HEK293 (cell line): ENCODE results near the gene MSANTD1.

ENCODE experiments used
- CTCF ChIA-PET: fragments of 350-600 bp; formaldehyde crosslinking; extraction: SDS; loops from one replicate; lab custom pipeline; 2021; ENCODE audit warnings: antibody characterized with exemption; lab: Yijun Ruan, JAX
- POLR2A ChIA-PET: fragments of 300-600 bp; formaldehyde crosslinking; extraction: SDS; loops from one replicate; lab custom pipeline; 2020; ENCODE audit warnings: antibody characterized with exemption, inconsistent platforms; lab: Yijun Ruan, JAX
- H3K27ac ChIP-seq: fragments of 200-500 bp; sonication (Bioruptor generic); 2 replicates; pipeline ENCODE4 v1.5.1; 2014; ENCODE audit warnings: low read depth, low read length, control low read depth, inconsistent platforms; ENCODE audit errors: extremely low read depth
- H3K36me3 ChIP-seq, 2 experiments: fragments of 200-500 bp in 1 of 2; sonication (Bioruptor generic) in 1 of 2; 1 replicate in 1 of 2; 2 replicates in 1 of 2; pipeline ENCODE4 v1.5.1; 2014 to 2017; ENCODE audit warnings: inconsistent platforms in 2 of 2, low read length in 2 of 2; ENCODE audit not compliant: control insufficient read depth in 2 of 2, insufficient read depth in 1 of 2
- H3K4me1 ChIP-seq: fragments of 200-500 bp; sonication (Bioruptor generic); 2 replicates; pipeline ENCODE4 v1.5.1; 2014; ENCODE audit warnings: mild to moderate bottlenecking, low read length, inconsistent platforms; ENCODE audit not compliant: control insufficient read depth, insufficient read depth
- H3K4me3 ChIP-seq: 2 replicates; pipeline ENCODE4 v1.5.1; 2011; ENCODE audit warnings: low read depth, mild to moderate bottlenecking, control low read depth, low read length, moderate library complexity
- H3K9me3 ChIP-seq: fragments of 200-500 bp; sonication (Bioruptor generic); 2 replicates; pipeline ENCODE4 v1.5.1; 2014; ENCODE audit warnings: low read depth, low read length, inconsistent platforms; ENCODE audit not compliant: control insufficient read depth, insufficient read depth
- HOXC10 ChIP-seq: sonication (generic); formaldehyde crosslinking; IDR thresholded peaks from 2 replicates; pipeline ENCODE4 v1.8.1; 2023; ENCODE audit warnings: mild to moderate bottlenecking, missing genetic modification reagents
- SP7 ChIP-seq: fragments of 450-650 bp; formaldehyde crosslinking; IDR thresholded peaks from 2 replicates; pipeline ENCODE4 v1.5.1; 2016; ENCODE audit warnings: missing biosample characterization, missing genetic modification characterization
- TCF7L2 ChIP-seq: IDR thresholded peaks from 2 replicates; pipeline ENCODE4 v1.6.1; 2011; ENCODE audit warnings: low read depth, mild to moderate bottlenecking, inconsistent platforms, low read length, moderate library complexity, borderline replicate concordance
- TRIM28 ChIP-seq: IDR thresholded peaks from 2 replicates; pipeline ENCODE4 v1.6.1; 2011; ENCODE audit warnings: low read length, control low read depth, borderline replicate concordance
- ZBTB17 ChIP-seq: fragments of 450-650 bp; formaldehyde crosslinking; IDR thresholded peaks from 2 replicates; pipeline ENCODE4 v1.5.1; 2016; ENCODE audit warnings: missing biosample characterization, missing genetic modification characterization
- ZFP41 ChIP-seq: fragments of 450-650 bp; formaldehyde crosslinking; IDR thresholded peaks from 2 replicates; pipeline ENCODE4 v1.5.1; 2016; ENCODE audit warnings: missing biosample characterization, missing genetic modification characterization, borderline replicate concordance
- ZNF121 ChIP-seq: fragments of 450-650 bp; formaldehyde crosslinking; IDR thresholded peaks from 2 replicates; pipeline ENCODE4 v1.5.1; 2016; ENCODE audit warnings: missing biosample characterization, missing genetic modification characterization
- ZNF19 ChIP-seq: fragments of 450-650 bp; formaldehyde crosslinking; IDR thresholded peaks from 2 replicates; pipeline ENCODE4; 2016; ENCODE audit warnings: missing biosample characterization, missing genetic modification characterization, low read depth
- ZNF223 ChIP-seq: fragments of 450-650 bp; formaldehyde crosslinking; IDR thresholded peaks from 2 replicates; pipeline ENCODE4 v1.5.1; 2016; ENCODE audit warnings: missing biosample characterization, missing genetic modification characterization
- ZNF24 ChIP-seq: fragments of 450-650 bp; formaldehyde crosslinking; IDR thresholded peaks from 2 replicates; pipeline ENCODE4 v1.5.1; 2016; ENCODE audit warnings: missing biosample characterization, missing genetic modification characterization
- ZNF248 ChIP-seq: fragments of 450-650 bp; formaldehyde crosslinking; IDR thresholded peaks from 2 replicates; pipeline ENCODE4 v1.5.1; 2017; ENCODE audit warnings: missing biosample characterization, missing genetic modification characterization
- ZNF311 ChIP-seq: fragments of 450-650 bp; formaldehyde crosslinking; IDR thresholded peaks from 2 replicates; pipeline ENCODE4 v1.5.1; 2017; ENCODE audit warnings: missing biosample characterization, missing genetic modification characterization, borderline replicate concordance
- ZNF335 ChIP-seq: fragments of 450-650 bp; formaldehyde crosslinking; conservative IDR thresholded peaks from 2 replicates; pipeline ENCODE4 v1.5.1; 2016; ENCODE audit warnings: missing biosample characterization, missing genetic modification characterization
- ZNF341 ChIP-seq: fragments of 450-650 bp; formaldehyde crosslinking; IDR thresholded peaks from 2 replicates; pipeline ENCODE4; 2016; ENCODE audit warnings: low read depth, missing biosample characterization, missing genetic modification characterization
- ZNF473 ChIP-seq: fragments of 450-650 bp; formaldehyde crosslinking; IDR thresholded peaks from 2 replicates; pipeline ENCODE4 v1.5.1; 2017; ENCODE audit warnings: missing biosample characterization, missing genetic modification characterization
- ZNF48 ChIP-seq: fragments of 450-650 bp; formaldehyde crosslinking; IDR thresholded peaks from 2 replicates; pipeline ENCODE4 v1.5.1; 2016; ENCODE audit warnings: missing biosample characterization, missing genetic modification characterization
- ZNF549 ChIP-seq: fragments of 450-650 bp; IDR thresholded peaks from 2 replicates; pipeline ENCODE4 v1.5.1; 2018; ENCODE audit warnings: missing biosample characterization, missing genetic modification characterization, mild to moderate bottlenecking, inconsistent platforms, moderate library complexity
- ZNF558 ChIP-seq: fragments of 450-650 bp; formaldehyde crosslinking; IDR thresholded peaks from 2 replicates; pipeline ENCODE4 v1.5.1; 2016; ENCODE audit warnings: missing biosample characterization, missing genetic modification characterization
- ZNF624 ChIP-seq: fragments of 450-650 bp; formaldehyde crosslinking; IDR thresholded peaks from 2 replicates; pipeline ENCODE4 v1.5.1; 2017; ENCODE audit warnings: missing biosample characterization, missing genetic modification characterization
- ZNF677 ChIP-seq: fragments of 450-650 bp; IDR thresholded peaks from 2 replicates; pipeline ENCODE4 v1.5.0; 2018; ENCODE audit warnings: missing biosample characterization, mild to moderate bottlenecking, missing genetic modification characterization, moderate library complexity
- ZSCAN30 ChIP-seq: fragments of 450-650 bp; IDR thresholded peaks from 2 replicates; pipeline ENCODE4 v1.5.1; 2018; ENCODE audit warnings: missing biosample characterization, mild to moderate bottlenecking, missing genetic modification characterization, moderate library complexity
- TF ChIP-seq, protein P1 (sequence below): fragments of 450-650 bp; formaldehyde crosslinking; IDR thresholded peaks from 2 replicates; pipeline ENCODE4 v1.5.1; 2016; ENCODE audit warnings: missing biosample characterization, missing genetic modification characterization, borderline replicate concordance
- TF ChIP-seq, protein P2 (sequence below): fragments of 450-650 bp; formaldehyde crosslinking; IDR thresholded peaks from 2 replicates; pipeline ENCODE4 v1.5.1; 2016; ENCODE audit warnings: missing biosample characterization, missing genetic modification characterization, low read depth
- TF ChIP-seq, protein P3 (sequence below): fragments of 450-650 bp; formaldehyde crosslinking; IDR thresholded peaks from 2 replicates; pipeline ENCODE4 v1.5.1; 2016; ENCODE audit warnings: missing biosample characterization, missing genetic modification characterization
- TF ChIP-seq, protein P4 (sequence below): fragments of 450-650 bp; formaldehyde crosslinking; IDR thresholded peaks from 2 replicates; pipeline ENCODE4 v1.5.1; 2016; ENCODE audit warnings: missing biosample characterization, missing genetic modification characterization
- TF ChIP-seq, protein P5 (sequence below): fragments of 450-650 bp; formaldehyde crosslinking; IDR thresholded peaks from 2 replicates; pipeline ENCODE4 v1.5.1; 2016; ENCODE audit warnings: missing biosample characterization, missing genetic modification characterization

MSANTD1 gene

DNA sequence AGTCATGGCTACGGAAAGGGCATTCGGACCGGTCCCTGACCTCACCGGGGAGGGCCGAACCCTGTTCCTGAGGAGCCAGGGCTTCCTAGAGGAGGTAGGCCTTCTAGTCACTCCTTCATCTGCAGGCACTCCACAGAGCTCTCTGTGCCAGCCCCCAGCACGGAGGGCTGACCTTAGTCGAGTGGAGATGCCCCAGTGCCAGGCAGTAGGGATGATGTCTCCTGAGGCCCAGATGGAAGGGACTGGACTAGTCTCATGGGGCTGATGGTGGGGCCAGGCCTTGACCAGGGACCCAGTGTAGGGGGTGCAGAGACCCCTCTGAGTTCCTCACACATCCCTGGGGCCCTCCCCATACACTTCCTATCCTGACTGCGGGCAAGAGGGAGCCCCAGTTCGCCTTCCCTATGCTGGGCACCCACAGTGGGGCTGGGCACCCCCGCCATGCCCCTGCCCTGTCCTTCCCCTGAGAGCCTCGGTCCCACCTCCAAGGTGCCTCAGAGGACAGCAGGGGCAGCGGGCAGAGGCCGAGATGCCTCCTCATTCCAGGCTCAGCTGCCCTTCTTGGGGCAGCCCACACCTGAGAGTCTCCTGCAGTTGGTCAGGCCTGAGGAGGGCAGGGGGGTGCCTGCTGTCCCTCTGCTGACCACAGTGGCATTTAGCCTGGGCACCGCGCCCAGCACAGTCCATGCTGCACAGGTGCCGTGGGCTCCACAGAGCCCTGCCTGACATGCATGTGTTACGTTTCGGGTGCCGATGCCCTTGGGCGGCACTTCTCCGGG is 1.4 kb upstream of the MSANTD1 start:
- ChIA-PET CTCF (no interaction called here), POLR2A (no interaction called here)
- H3K27ac ChIP-seq, result no peak overlapping the region
- H3K4me3 ChIP-seq, result no peak overlapping the region
- H3K9me3 ChIP-seq, result no peaks in the 10 kb centered on the region
- TF ChIP-seq ZFP41 (tag by site-specific recombination) (no peak), ZNF549 (tag by site-specific recombination) (no peak), ZSCAN30 (tag by site-specific recombination) (no peak), ZBTB17 (no peak), HOXC10 (no peak), ZNF223 (no peak), ZNF624 (no peak), ZNF335 (tag by site-specific recombination) (no peak), ZNF121 (no peak)
- TF ChIP-seq, protein P1, sequence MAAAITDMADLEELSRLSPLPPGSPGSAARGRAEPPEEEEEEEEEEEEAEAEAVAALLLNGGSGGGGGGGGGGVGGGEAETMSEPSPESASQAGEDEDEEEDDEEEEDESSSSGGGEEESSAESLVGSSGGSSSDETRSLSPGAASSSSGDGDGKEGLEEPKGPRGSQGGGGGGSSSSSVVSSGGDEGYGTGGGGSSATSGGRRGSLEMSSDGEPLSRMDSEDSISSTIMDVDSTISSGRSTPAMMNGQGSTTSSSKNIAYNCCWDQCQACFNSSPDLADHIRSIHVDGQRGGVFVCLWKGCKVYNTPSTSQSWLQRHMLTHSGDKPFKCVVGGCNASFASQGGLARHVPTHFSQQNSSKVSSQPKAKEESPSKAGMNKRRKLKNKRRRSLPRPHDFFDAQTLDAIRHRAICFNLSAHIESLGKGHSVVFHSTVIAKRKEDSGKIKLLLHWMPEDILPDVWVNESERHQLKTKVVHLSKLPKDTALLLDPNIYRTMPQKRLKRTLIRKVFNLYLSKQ (tag by site-specific recombination), result no peak
- H3K4me1 ChIP-seq, result no peaks in the 10 kb centered on the region
- peaks cover 0 to 14% of the 10 kb centered on the region in 2 experiments; a peak in 1 of 3 replicates for H3K36me3 ChIP-seq

DNA sequence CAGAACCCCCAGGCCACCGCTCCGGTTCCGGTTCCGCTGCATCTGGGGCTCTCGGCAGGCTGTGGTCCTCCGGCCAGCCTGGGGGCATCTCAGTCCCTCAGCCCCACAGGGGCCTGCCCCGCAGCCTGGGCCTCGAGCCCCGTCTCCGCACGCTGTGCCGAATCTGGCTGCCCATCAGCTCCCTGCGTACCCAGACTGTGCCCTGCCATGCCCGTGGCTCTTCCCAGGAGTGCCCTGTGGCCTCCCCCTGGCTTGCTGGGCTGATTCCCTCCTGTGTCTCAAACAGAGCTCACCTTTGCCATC is 830 bp upstream of the MSANTD1 start:
- Histone ChIP-seq H3K9me3 (no peaks in the 10 kb centered on the region), H3K4me3 (no peak overlapping the region), H3K4me1 (no peaks in the 10 kb centered on the region), H3K36me3 (peaks cover 0 to 10% of the 10 kb centered on the region in 2 experiments; a peak in 1 of 3 replicates)
- ChIA-PET POLR2A (no interaction called here), CTCF (no interaction called here)
- no peak for TF ChIP-seq ZNF248
- TF ChIP-seq, protein P2, sequence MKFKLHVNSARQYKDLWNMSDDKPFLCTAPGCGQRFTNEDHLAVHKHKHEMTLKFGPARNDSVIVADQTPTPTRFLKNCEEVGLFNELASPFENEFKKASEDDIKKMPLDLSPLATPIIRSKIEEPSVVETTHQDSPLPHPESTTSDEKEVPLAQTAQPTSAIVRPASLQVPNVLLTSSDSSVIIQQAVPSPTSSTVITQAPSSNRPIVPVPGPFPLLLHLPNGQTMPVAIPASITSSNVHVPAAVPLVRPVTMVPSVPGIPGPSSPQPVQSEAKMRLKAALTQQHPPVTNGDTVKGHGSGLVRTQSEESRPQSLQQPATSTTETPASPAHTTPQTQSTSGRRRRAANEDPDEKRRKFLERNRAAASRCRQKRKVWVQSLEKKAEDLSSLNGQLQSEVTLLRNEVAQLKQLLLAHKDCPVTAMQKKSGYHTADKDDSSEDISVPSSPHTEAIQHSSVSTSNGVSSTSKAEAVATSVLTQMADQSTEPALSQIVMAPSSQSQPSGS, result no peak
- TF ChIP-seq TRIM28, result no peak
- no peak for TF ChIP-seq ZNF311 (tag by site-specific recombination)
- TF ChIP-seq ZNF19 (tag by site-specific recombination), result no peak
- no peak for TF ChIP-seq ZNF48 (tag by site-specific recombination)
- TF ChIP-seq, protein P3, sequence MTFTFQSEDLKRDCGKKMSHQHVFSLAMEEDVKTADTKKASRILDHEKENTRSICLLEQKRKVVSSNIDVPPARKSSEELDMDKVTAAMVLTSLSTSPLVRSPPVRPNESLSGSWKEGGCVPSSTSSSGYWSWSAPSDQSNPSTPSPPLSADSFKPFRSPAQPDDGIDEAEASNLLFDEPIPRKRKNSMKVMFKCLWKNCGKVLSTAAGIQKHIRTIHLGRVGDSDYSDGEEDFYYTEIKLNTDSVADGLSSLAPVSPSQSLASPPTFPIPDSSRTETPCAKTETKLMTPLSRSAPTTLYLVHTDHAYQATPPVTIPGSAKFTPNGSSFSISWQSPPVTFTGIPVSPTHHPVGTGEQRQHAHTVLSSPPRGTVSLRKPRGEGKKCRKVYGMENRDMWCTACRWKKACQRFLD (tag by site-specific recombination), result no peak
- TF ChIP-seq, protein P4, sequence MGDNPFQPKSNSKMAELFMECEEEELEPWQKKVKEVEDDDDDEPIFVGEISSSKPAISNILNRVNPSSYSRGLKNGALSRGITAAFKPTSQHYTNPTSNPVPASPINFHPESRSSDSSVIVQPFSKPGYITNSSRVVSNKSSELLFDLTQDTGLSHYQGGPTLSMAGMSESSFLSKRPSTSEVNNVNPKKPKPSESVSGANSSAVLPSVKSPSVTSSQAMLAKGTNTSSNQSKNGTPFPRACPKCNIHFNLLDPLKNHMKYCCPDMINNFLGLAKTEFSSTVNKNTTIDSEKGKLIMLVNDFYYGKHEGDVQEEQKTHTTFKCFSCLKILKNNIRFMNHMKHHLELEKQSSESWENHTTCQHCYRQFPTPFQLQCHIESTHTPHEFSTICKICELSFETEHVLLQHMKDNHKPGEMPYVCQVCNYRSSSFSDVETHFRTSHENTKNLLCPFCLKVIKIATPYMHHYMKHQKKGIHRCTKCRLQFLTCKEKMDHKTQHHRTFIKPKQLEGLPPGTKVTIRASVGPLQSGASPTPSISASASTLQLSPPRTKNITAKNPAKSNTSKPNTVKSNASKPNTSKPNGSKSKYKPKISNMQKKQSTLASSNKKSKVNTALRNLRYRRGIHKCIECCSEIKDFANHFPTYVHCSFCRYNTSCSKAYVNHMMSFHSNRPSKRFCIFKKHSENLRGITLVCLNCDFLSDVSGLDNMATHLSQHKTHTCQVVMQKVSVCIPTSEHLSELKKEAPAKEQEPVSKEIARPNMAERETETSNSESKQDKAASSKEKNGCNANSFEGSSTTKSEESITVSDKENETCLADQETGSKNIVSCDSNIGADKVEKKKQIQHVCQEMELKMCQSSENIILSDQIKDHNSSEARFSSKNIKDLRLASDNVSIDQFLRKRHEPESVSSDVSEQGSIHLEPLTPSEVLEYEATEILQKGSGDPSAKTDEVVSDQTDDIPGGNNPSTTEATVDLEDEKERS (tag by site-specific recombination), result no peak
- no peak for TF ChIP-seq SP7 (tag by site-specific recombination)
- no peak for TF ChIP-seq ZNF24 (tag by site-specific recombination)
- no peak for TF ChIP-seq ZNF341 (tag by site-specific recombination)
- TF ChIP-seq TCF7L2, result no peak
- TF ChIP-seq ZNF473 (tag by site-specific recombination), result no peak
- TF ChIP-seq ZNF677 (tag by site-specific recombination), result no peak
- TF ChIP-seq, protein P5, sequence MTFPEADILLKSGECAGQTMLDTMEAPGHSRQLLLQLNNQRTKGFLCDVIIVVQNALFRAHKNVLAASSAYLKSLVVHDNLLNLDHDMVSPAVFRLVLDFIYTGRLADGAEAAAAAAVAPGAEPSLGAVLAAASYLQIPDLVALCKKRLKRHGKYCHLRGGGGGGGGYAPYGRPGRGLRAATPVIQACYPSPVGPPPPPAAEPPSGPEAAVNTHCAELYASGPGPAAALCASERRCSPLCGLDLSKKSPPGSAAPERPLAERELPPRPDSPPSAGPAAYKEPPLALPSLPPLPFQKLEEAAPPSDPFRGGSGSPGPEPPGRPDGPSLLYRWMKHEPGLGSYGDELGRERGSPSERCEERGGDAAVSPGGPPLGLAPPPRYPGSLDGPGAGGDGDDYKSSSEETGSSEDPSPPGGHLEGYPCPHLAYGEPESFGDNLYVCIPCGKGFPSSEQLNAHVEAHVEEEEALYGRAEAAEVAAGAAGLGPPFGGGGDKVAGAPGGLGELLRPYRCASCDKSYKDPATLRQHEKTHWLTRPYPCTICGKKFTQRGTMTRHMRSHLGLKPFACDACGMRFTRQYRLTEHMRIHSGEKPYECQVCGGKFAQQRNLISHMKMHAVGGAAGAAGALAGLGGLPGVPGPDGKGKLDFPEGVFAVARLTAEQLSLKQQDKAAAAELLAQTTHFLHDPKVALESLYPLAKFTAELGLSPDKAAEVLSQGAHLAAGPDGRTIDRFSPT, result no peak
- TF ChIP-seq ZNF558 (tag by site-specific recombination), result no peak
- TF ChIP-seq, all 188 proteins: peak for 0
- no peak overlapping the region for H3K27ac ChIP-seq
